H1 (cell line): Measurements from ENCODE around the gene GADL1. TPM values are rescaled to one million over a fixed set of nuclear protein-coding genes. Genes with fewer than 3 reads are reported as not detected.

Experiments
- CTCF ChIA-PET: fragments of 300-600 bp; sonication (Branson Sonifier 250); formaldehyde crosslinking; loops from one replicate; lab custom pipeline; 2021; ENCODE audit not compliant: partially characterized antibody; lab: Charles Lee
- POLR2A ChIA-PET: fragments of 300-600 bp; sonication (Branson Sonifier 250); formaldehyde crosslinking; loops from one replicate; lab custom pipeline; 2021; ENCODE audit warnings: inconsistent platforms; ENCODE audit not compliant: partially characterized antibody; lab: Charles Lee
- DNase-seq, 2 experiments: peaks; one replicate each; pipeline versions ENCODE4 v3.0.0 to v3.0.0-alpha.2; 2010 to 2022; ENCODE audit warnings: low spot score in 2 of 2, low read depth in 1 of 2, mixed read lengths in 1 of 2
- FAIRE-seq: peaks from 2 replicates; lab custom pipeline; 2011; peaks lifted over from hg19 to GRCh38; lab: Jason Lieb, UNC
- H2AFZ ChIP-seq: 2 replicates; pipeline ENCODE4 v1.8.1; 2012; ENCODE audit warnings: low read length, inconsistent platforms
- H2AK5ac ChIP-seq: 2 replicates; pipeline ENCODE4 v1.6.1; 2013; ENCODE audit warnings: low read depth, low read length
- H2BK120ac ChIP-seq: replicated peaks from 2 replicates; pipeline ENCODE3; 2013; ENCODE audit warnings: low read depth, low read length, inconsistent platforms
- H2BK12ac ChIP-seq: 2 replicates; pipeline ENCODE4 v1.6.1; 2013; ENCODE audit warnings: low read depth, low read length
- H2BK15ac ChIP-seq: 2 replicates; pipeline ENCODE4 v1.6.1; 2013; ENCODE audit warnings: low read length
- H2BK20ac ChIP-seq: 2 replicates; pipeline ENCODE4 v1.6.1; 2013; ENCODE audit warnings: low read length
- H2BK5ac ChIP-seq: 2 replicates; pipeline ENCODE4 v1.6.1; 2013; ENCODE audit warnings: low read depth, low read length
- H3K14ac ChIP-seq: 2 replicates; pipeline ENCODE4 v1.6.1; 2013; ENCODE audit warnings: inconsistent platforms; ENCODE audit not compliant: insufficient read length
- H3K18ac ChIP-seq: 2 replicates; pipeline ENCODE4 v1.6.1; 2013; ENCODE audit warnings: low read length; ENCODE audit errors: extremely low read depth
- H3K23ac ChIP-seq: 2 replicates; pipeline ENCODE4 v1.6.1; 2013; ENCODE audit warnings: inconsistent platforms; ENCODE audit not compliant: insufficient read length
- H3K23me2 ChIP-seq: 2 replicates; pipeline ENCODE4 v1.6.1; 2013; ENCODE audit warnings: low read depth, low read length
- H3K27ac ChIP-seq: 2 replicates; pipeline ENCODE4 v1.6.1; 2011; ENCODE audit warnings: low read depth, low read length, inconsistent platforms
- H3K27me3 ChIP-seq, 4 experiments: replicated peaks in 1 of 4; 1 replicate in 1 of 4; 2 replicates in 3 of 4; pipeline versions ENCODE4 v1.6.1 to v1.8.1; 2011 to 2013; ENCODE audit warnings: low read length in 3 of 4, mild to moderate bottlenecking in 3 of 4, inconsistent platforms in 2 of 4, mixed read lengths in 2 of 4, moderate library complexity in 1 of 4; ENCODE audit not compliant: control insufficient read depth in 3 of 4, insufficient read depth in 3 of 4; ENCODE audit errors: extremely low read depth in 1 of 4
- H3K36me3 ChIP-seq, 4 experiments: 2 replicates each; pipeline versions ENCODE4 v1.6.1 to v1.8.1; 2011 to 2013; ENCODE audit warnings: mild to moderate bottlenecking in 4 of 4, low read length in 3 of 4, moderate library complexity in 2 of 4, control low read depth in 1 of 4, inconsistent platforms in 1 of 4; ENCODE audit not compliant: insufficient read depth in 4 of 4, control insufficient read depth in 2 of 4
- H3K4ac ChIP-seq: replicated peaks from 2 replicates; pipeline ENCODE3; 2013; ENCODE audit warnings: low read length, low read depth, mixed read lengths, inconsistent platforms; ENCODE audit not compliant: insufficient read length
- H3K4me1 ChIP-seq, 4 experiments: replicated peaks in 1 of 4; 1 replicate in 1 of 4; 2 replicates in 3 of 4; pipeline versions ENCODE4 v1.6.1 to v1.8.1; 2011 to 2013; ENCODE audit warnings: low read length in 3 of 4, inconsistent platforms in 2 of 4, mixed read lengths in 1 of 4; ENCODE audit not compliant: insufficient read depth in 4 of 4, control insufficient read depth in 3 of 4
- H3K4me2 ChIP-seq, 2 experiments: 2 replicates each; pipeline versions ENCODE4 v1.6.1 to v1.8.1; 2011 to 2013; ENCODE audit warnings: low read depth in 2 of 2, low read length in 2 of 2, control low read depth in 1 of 2, inconsistent platforms in 1 of 2, mild to moderate bottlenecking in 1 of 2; ENCODE audit not compliant: insufficient read depth in 1 of 2
- H3K4me3 ChIP-seq, 4 experiments: fragments of 200-600, 300-600 bp in 1 of 4; sonication (generic), shearing (Covaris generic), sonication (Bioruptor Twin) in 1 of 4; 2 replicates each; pipeline versions ENCODE4 v1.5.1 to v1.8.1; 2011 to 2016; ENCODE audit warnings: low read length in 4 of 4, low read depth in 3 of 4, control low read depth in 2 of 4, inconsistent platforms in 2 of 4, mild to moderate bottlenecking in 2 of 4, mixed read lengths in 1 of 4, moderate library complexity in 1 of 4; ENCODE audit not compliant: insufficient read depth in 2 of 4; ENCODE audit errors: extremely low read depth in 1 of 4
- H3K56ac ChIP-seq: replicated peaks from 2 replicates; pipeline ENCODE3; 2013; ENCODE audit warnings: low read depth, mild to moderate bottlenecking, mixed read lengths, low read length, inconsistent platforms; ENCODE audit not compliant: insufficient read length
- H3K79me1 ChIP-seq: 2 replicates; pipeline ENCODE4 v1.6.1; 2013; ENCODE audit warnings: low read depth, low read length, control low read depth
- H3K79me2 ChIP-seq, 2 experiments: 2 replicates each; pipeline versions ENCODE4 v1.6.1 to v1.8.1; 2012 to 2013; ENCODE audit warnings: low read length in 2 of 2, mild to moderate bottlenecking in 2 of 2, inconsistent platforms in 1 of 2; ENCODE audit not compliant: insufficient read depth in 2 of 2, control insufficient read depth in 1 of 2
- H3K9ac ChIP-seq, 4 experiments: replicated peaks in 1 of 4; 1 replicate in 1 of 4; 2 replicates in 3 of 4; pipeline versions ENCODE4 v1.6.1 to v1.8.1; 2011 to 2013; ENCODE audit warnings: low read depth in 3 of 4, low read length in 3 of 4, control low read depth in 2 of 4, mild to moderate bottlenecking in 2 of 4, moderate library complexity in 2 of 4, inconsistent platforms in 1 of 4; ENCODE audit errors: extremely low read depth in 1 of 4
- H3K9me3 ChIP-seq, 2 experiments: 2 replicates each; pipeline versions ENCODE4 v1.6.1 to v1.8.1; 2012 to 2013; ENCODE audit warnings: mild to moderate bottlenecking in 2 of 2, moderate library complexity in 2 of 2, control low read depth in 1 of 2, inconsistent platforms in 1 of 2, low read depth in 1 of 2, low read length in 1 of 2, mixed read lengths in 1 of 2; ENCODE audit not compliant: insufficient read depth in 2 of 2
- H4K20me1 ChIP-seq, 2 experiments: replicated peaks in 1 of 2; 2 replicates each; pipeline versions ENCODE3 to v1.8.1; 2011 to 2013; ENCODE audit warnings: inconsistent platforms in 2 of 2, low read length in 2 of 2, mild to moderate bottlenecking in 1 of 2; ENCODE audit not compliant: insufficient read depth in 2 of 2, control insufficient read depth in 1 of 2
- H4K5ac ChIP-seq: 2 replicates; pipeline ENCODE4 v1.6.1; 2013; ENCODE audit warnings: low read length, low read depth, mixed read lengths, inconsistent platforms; ENCODE audit not compliant: insufficient read length
- H4K8ac ChIP-seq: 2 replicates; pipeline ENCODE4 v1.8.0; 2013; ENCODE audit warnings: mild to moderate bottlenecking, moderate library complexity, low read length, inconsistent platforms; ENCODE audit not compliant: insufficient read depth; ENCODE audit errors: extremely low read depth
- H4K91ac ChIP-seq: replicated peaks from 2 replicates; pipeline ENCODE3; 2013; ENCODE audit warnings: low read length, mixed read lengths, inconsistent platforms; ENCODE audit not compliant: insufficient read length
- BCL11A ChIP-seq, 2 experiments: IDR thresholded peaks; one replicate each; pipeline ENCODE4 v1.6.1; 2011; ENCODE audit warnings: low read depth in 2 of 2, low read length in 2 of 2, mild to moderate bottlenecking in 2 of 2
- CTCF ChIP-seq, 3 experiments: IDR thresholded peaks; 1 replicate in 2 of 3; 2 replicates in 1 of 3; pipeline versions ENCODE4 v1.5.1 to v1.6.1; 2011; ENCODE audit warnings: low read length in 3 of 3, mild to moderate bottlenecking in 3 of 3, inconsistent platforms in 2 of 3, low read depth in 1 of 3, moderate library complexity in 1 of 3; ENCODE audit not compliant: insufficient read depth in 1 of 3; ENCODE audit errors: control extremely low read depth in 1 of 3
- EZH2 ChIP-seq: fragments of 200-600 bp; sonication (generic); IDR thresholded peaks from 2 replicates; pipeline ENCODE4 v1.7.1; 2012; ENCODE audit warnings: low read depth, mild to moderate bottlenecking, moderate library complexity, low read length, inconsistent platforms; ENCODE audit not compliant: severe bottlenecking
- KDM5A ChIP-seq: fragments of 200-600 bp; IDR thresholded peaks from 2 replicates; pipeline ENCODE4 v1.7.1; 2012; ENCODE audit warnings: mild to moderate bottlenecking, low read length, inconsistent platforms, mixed read lengths
- NRF1 ChIP-seq: IDR thresholded peaks from 2 replicates; pipeline ENCODE4 v1.6.1; 2011; ENCODE audit warnings: mild to moderate bottlenecking, low read depth, low read length, improper control_type of control experiment
- POLR2AphosphoS5 ChIP-seq: IDR thresholded peaks from 2 replicates; pipeline ENCODE4 v1.6.1; 2011; ENCODE audit warnings: low read depth, low read length
- SP4 ChIP-seq: IDR thresholded peaks from 2 replicates; pipeline ENCODE4 v1.6.1; 2012; ENCODE audit warnings: low read length, inconsistent platforms
- TCF12 ChIP-seq: IDR thresholded peaks from 2 replicates; pipeline ENCODE4 v1.6.1; 2011; ENCODE audit warnings: low read depth, mild to moderate bottlenecking, low read length
- polyA plus RNA-seq, 7 experiments: library from polyadenylated mRNA; depleted of rRNA in 3 of 7; stranded (reverse) in 5 of 7; unstranded in 2 of 7; fragments of >200 nt in 5 of 7; fragments of 200-250 nt in 2 of 7; gene quantifications; 1 replicate in 5 of 7; 2 replicates in 1 of 7; 4 replicates in 1 of 7; pipeline versions ENCODE4 v1.2.1 to v1.2.3, GENCODE V29; 2011 to 2013; ENCODE audit warnings: missing spikeins in 2 of 7, mixed read lengths in 2 of 7
- total RNA-seq: library from RNA; stranded (reverse); fragmentation: NEBNext Ultra II Directional; extraction: Animal tissue kit (Norgen Biotek cat#: 25700); gene quantifications from 2 replicates; pipeline ENCODE4 v1.2.1, GENCODE V29; 2021

The GADL1 gene
- total and polyA plus RNA-seq, 2 of the 8 experiments (the other 6 are each of a cell fraction or from before 2014, with no cell fraction given): 0.03 to 0.30 TPM

- Histone ChIP-seq H2AK5ac (no peak overlapping the region), H4K5ac (no peak overlapping the region), H4K20me1 (no peaks in the 10 kb centered on the region), H3K36me3 (no peaks in the 10 kb centered on the region), H3K9ac (no peak overlapping the region), H3K9me3 (no peaks in the 10 kb centered on the region), H2BK20ac (no peak overlapping the region), H3K27ac (no peak overlapping the region), H3K79me2 (no peaks in the 10 kb centered on the region), H3K79me1 (no peaks in the 10 kb centered on the region), H3K4me3 (no peak overlapping the region), H3K18ac (no peak overlapping the region), H3K23me2 (no peaks in the 10 kb centered on the region), H2BK15ac (no peak overlapping the region), H3K4ac (peak overlapping the region; percentile 24), H2BK12ac (no peak overlapping the region), H2BK120ac (no peak overlapping the region), H4K8ac (no peak overlapping the region), H2BK5ac (no peak overlapping the region), H3K4me1 (peaks cover 0 to 15% (median 1%) of the 10 kb centered on the region in 4 experiments; a peak in 2 of 7 replicates), H3K14ac (no peak overlapping the region), H3K27me3 (no peaks in the 10 kb centered on the region), H3K4me2 (no peak overlapping the region), H2AFZ (no peak overlapping the region), H3K23ac (no peak overlapping the region), H4K91ac (no peak overlapping the region), H3K56ac (no peak overlapping the region)
- FAIRE-seq (no peak), DNase-seq (no peak)
- CTCF ChIA-PET: interaction anchor here (1.0 to 3.9 kb wide), 8 partner anchors 9 to 737 kb away, joined by 3 to 25 read pairs (median 7); no protein-coding TSS in a partner anchor
- POLR2A ChIA-PET: no interaction called here
- no peak for TF ChIP-seq KDM5A
- TF ChIP-seq BCL11A (IDR thresholded peaks at IDR 0.05; ENCODE audit: low read depth in 2 of 2, low read length in 2 of 2): no peak
- TF ChIP-seq TCF12: no peak
- no peak for TF ChIP-seq CTCF (IDR thresholded peaks at IDR 0.05; ENCODE audit: control extremely low read depth in 1 of 3, insufficient read depth in 1 of 3, low read depth in 1 of 3, low read length in 3 of 3)
- no peak for TF ChIP-seq NRF1
- no peak for TF ChIP-seq SP4
- TF ChIP-seq EZH2: no peak
- TF ChIP-seq POLR2AphosphoS5: no peak
These were observed 145.2 kb downstream of the GADL1 start for GRCh38 chr3:30749230-30749629.
